ENCODE results near the gene PAWR. TPM values are rescaled to one million over a fixed set of nuclear protein-coding genes. Genes with fewer than 3 reads are reported as not detected.
"Not testable (repeated sequence)": the region's sequence is repeated elsewhere in the genome, so short reads cannot be mapped to it uniquely, and the experiment has no call there.

PAWR gene
- total RNA-seq, 1 experiment from 2014 or later, result 204 TPM

DNA sequence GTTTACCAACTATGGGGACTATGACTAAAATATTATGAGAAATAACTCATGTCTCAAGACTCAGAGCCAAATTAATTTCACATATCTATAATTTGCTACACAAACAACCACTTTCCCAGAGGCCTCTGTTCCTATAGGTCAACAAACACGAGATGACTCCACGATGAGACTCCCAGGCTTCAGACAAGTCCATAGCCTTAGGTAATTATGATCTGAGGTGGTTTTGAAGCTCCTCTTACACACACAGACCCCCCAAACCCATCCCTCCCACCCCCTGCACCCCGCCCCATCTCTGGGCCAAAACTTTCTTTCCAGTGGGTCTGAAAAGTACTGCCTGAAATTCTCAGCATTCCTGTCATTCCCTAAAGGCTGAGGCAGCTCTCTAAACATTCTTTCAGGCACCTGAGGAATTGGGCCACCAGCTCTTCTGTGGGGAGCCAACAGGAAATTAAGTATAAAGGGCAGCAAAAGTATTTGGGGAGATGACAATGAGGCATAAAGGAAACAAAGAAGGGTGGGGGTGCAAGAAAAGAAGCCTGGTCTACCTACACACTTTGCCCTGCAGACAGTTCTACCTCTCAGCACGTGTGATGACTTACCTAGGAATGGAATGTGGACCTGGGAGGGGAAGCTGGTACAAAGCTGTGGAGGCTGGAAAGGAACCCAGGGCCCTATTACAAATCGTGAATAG, 143.6 kb downstream of the PAWR start:
- no peaks in the 10 kb centered on the region for H3K27me3 ChIP-seq (ENCODE audit: insufficient read depth, low read depth)
- no peaks in the 10 kb centered on the region; the same call in 1 of the 2 replicates for H3K79me2 ChIP-seq (ENCODE audit: low read depth)
- H2AFZ ChIP-seq, result 0 out of 2 replicates have a peak overlapping the region, but pooled peaks have one; percentile 17
- peak overlapping the region; percentile 99 for H3K27ac ChIP-seq
- intact Hi-C loops (cut with micrococcal nuclease; ENCODE audit: unreplicated experiment), result loop anchor here (1.0 to 5.0 kb wide), 7 partner anchors 94 to 720 kb away; partner anchors contain the start of gene PPP1R12A
- H3F3A ChIP-seq (ENCODE audit: insufficient read depth, low read depth), result peaks cover 47% of the 10 kb centered on the region
- no peak for TF ChIP-seq EZH2 (IDR thresholded peaks at IDR 0.05; ENCODE audit: low read depth)
- H3K9me3 ChIP-seq (ENCODE audit: insufficient read depth, low read depth), result peaks cover 19% of the 10 kb centered on the region
- H3K4me2 ChIP-seq, result peak overlapping the region; percentile 77
- ChIA-PET CTCF (interaction anchor here (0.8 to 1.4 kb wide), 6 partner anchors 127 to 640 kb away, joined by 3 to 16 read pairs (median 3); partner anchors contain the start of gene PAWR), POLR2A (ENCODE audit: unreplicated experiment) (interaction anchor here (0.6 to 1.7 kb wide), 11 partner anchors 51 to 1004 kb away, joined by 3 to 21 read pairs (median 6); partner anchors contain the start of gene PAWR)
- peak; percentile 88 to 99 for DNase-seq
- H3K9me2 ChIP-seq (ENCODE audit: insufficient read depth), result no peaks in the 10 kb centered on the region
- no peaks in the 10 kb centered on the region for H4K20me1 ChIP-seq (ENCODE audit: insufficient read depth)
- peak overlapping the region; percentile 15; the same call in 1 of the 2 replicates for H3K4me3 ChIP-seq
- BruUV-seq (replicated peaks), result no TSS peak
- H3K4me1 ChIP-seq (replicated peaks; ENCODE audit: insufficient read depth), result peaks cover 70% of the 10 kb centered on the region
- H3K36me3 ChIP-seq (ENCODE audit: low read depth), result peaks cover 23% of the 10 kb centered on the region

DNA sequence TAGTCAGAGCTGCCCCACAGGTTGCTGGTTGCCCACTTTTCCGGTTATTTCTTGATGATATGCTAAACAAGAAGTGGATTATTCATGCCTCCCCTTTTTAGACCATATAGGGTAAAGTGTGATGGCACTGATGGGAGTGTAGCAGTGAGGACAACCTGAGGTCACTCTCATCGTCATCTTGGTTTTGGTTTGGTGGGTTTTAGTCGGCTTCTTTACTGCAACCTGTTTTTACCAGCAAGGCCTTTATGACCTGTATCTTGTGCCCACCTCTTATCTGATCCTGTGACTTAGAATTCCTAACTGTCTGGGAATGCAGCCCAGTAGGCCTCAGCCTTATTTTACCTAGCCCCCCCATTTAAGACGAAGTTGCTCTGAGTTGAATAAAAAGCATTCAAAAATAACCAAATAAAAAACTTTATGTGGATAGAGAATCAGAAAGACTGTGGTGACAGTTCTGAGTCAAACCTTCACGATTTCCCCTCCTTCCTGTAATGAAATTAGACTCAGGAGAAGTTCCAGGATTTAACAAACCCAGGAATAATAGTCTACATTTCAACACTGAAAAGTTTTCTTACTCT, 144.2 kb downstream of the PAWR start:
- POLR2A ChIA-PET (ENCODE audit: unreplicated experiment), result interaction anchor here (0.6 to 1.7 kb wide), 7 partner anchors 123 to 1005 kb away, joined by 4 to 21 read pairs (median 10); partner anchors contain the start of gene PAWR

DNA sequence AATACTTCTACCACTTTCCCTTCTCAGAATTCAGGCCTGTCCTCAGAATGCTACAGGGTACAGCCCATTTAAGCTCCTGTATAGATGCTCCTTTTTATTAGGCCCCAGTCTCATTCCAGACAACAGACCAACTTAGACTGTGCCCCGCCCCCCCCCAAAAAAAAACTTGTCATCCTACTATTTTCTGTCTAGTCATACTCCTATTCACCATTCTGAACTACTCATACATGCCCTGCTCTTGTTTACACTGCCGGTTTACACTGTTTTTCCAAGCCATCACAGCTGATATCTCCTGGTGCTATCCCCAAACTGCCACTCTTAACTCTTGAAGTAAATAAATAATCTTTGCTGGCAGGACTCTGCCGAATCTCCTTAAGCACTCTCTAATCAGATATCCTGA, 146.3 kb downstream of the PAWR start:
- H3K4me3 ChIP-seq; CTCF ChIA-PET; H3K9me2 ChIP-seq (ENCODE audit: insufficient read depth); intact Hi-C loops (cut with micrococcal nuclease; ENCODE audit: unreplicated experiment); H3K9me3 ChIP-seq (ENCODE audit: insufficient read depth, low read depth); H3K36me3 ChIP-seq (ENCODE audit: low read depth); POLR2A ChIA-PET (ENCODE audit: unreplicated experiment); H3K27me3 ChIP-seq (ENCODE audit: insufficient read depth, low read depth); DNase-seq; H2AFZ ChIP-seq; H3K79me2 ChIP-seq (ENCODE audit: low read depth); BruUV-seq (replicated peaks); H4K20me1 ChIP-seq (ENCODE audit: insufficient read depth): not testable (repeated sequence)
- Histone ChIP-seq H3K4me1 (replicated peaks; ENCODE audit: insufficient read depth) (peaks cover 55% of the 10 kb centered on the region), H3K27ac (peak overlapping the region; percentile 60), H3K4me2 (peak overlapping the region; percentile 29; the same call in 1 of the 2 replicates), H3F3A (ENCODE audit: insufficient read depth, low read depth) (peaks cover 36% of the 10 kb centered on the region)

More for the DNA sequence above, 144.2 kb downstream of the PAWR start:
- H3K4me1 ChIP-seq (replicated peaks; ENCODE audit: insufficient read depth), result peaks cover 70% of the 10 kb centered on the region
- H3K9me2 ChIP-seq (ENCODE audit: insufficient read depth), result no peaks in the 10 kb centered on the region
- H3K27me3 ChIP-seq (ENCODE audit: insufficient read depth, low read depth), result no peaks in the 10 kb centered on the region
- peaks cover 19% of the 10 kb centered on the region for H3K36me3 ChIP-seq (ENCODE audit: low read depth)
- no peaks in the 10 kb centered on the region; the same call in 1 of the 2 replicates for H3K79me2 ChIP-seq (ENCODE audit: low read depth)
- peak overlapping the region; percentile 15; the same call in 1 of the 2 replicates for H3K4me3 ChIP-seq
- peaks cover 15% of the 10 kb centered on the region for H3K9me3 ChIP-seq (ENCODE audit: insufficient read depth, low read depth)
- BruUV-seq (replicated peaks), result TSS peak; percentile 73
- intact Hi-C loops (cut with micrococcal nuclease; ENCODE audit: unreplicated experiment), result loop anchor here (1.0 to 5.0 kb wide), 7 partner anchors 93 to 721 kb away; partner anchors contain the start of gene PPP1R12A
- peak; percentile 45 to 88 for DNase-seq
- H3K27ac ChIP-seq, result peak overlapping the region; percentile 99
- H4K20me1 ChIP-seq (ENCODE audit: insufficient read depth), result no peaks in the 10 kb centered on the region
- peak overlapping the region; percentile 77 for H3K4me2 ChIP-seq
- CTCF ChIA-PET, result interaction anchor here (1.1 to 1.4 kb wide), 3 partner anchors 126 to 144 kb away, joined by 3 to 16 read pairs (median 4); partner anchors contain the start of gene PAWR
- TF ChIP-seq EZH2 (IDR thresholded peaks at IDR 0.05; ENCODE audit: low read depth), result no peak
- TF ChIP-seq, protein P1, sequence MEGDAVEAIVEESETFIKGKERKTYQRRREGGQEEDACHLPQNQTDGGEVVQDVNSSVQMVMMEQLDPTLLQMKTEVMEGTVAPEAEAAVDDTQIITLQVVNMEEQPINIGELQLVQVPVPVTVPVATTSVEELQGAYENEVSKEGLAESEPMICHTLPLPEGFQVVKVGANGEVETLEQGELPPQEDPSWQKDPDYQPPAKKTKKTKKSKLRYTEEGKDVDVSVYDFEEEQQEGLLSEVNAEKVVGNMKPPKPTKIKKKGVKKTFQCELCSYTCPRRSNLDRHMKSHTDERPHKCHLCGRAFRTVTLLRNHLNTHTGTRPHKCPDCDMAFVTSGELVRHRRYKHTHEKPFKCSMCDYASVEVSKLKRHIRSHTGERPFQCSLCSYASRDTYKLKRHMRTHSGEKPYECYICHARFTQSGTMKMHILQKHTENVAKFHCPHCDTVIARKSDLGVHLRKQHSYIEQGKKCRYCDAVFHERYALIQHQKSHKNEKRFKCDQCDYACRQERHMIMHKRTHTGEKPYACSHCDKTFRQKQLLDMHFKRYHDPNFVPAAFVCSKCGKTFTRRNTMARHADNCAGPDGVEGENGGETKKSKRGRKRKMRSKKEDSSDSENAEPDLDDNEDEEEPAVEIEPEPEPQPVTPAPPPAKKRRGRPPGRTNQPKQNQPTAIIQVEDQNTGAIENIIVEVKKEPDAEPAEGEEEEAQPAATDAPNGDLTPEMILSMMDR (conservative IDR thresholded peaks at IDR 0.05), result no peak
- peaks cover 47% of the 10 kb centered on the region for H3F3A ChIP-seq (ENCODE audit: insufficient read depth, low read depth)
- H2AFZ ChIP-seq, result 0 out of 2 replicates have a peak overlapping the region, but pooled peaks have one; percentile 17

DNA sequence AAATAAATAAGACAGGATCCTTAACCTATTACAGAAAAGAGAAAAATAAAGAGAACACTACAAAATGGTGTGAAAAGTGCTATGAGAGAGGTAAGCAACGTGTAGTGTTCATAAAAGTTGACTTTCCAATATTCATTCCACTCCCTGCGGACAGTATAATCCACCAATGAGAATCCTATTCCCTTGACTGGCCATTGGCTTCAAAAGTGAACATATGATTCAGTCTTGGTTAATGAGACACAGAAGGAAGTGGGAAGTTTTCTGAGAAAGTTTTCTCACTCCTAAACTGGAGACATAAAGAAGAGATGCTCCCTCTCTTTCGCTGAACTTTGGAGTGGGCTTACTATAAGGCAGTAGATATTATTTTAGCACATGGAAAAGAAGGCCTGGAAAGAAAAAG, 153.1 kb downstream of the PAWR start:
- no TSS peak for BruUV-seq (replicated peaks)
- Histone ChIP-seq H3K4me3 (no peak overlapping the region), H3K79me2 (ENCODE audit: low read depth) (no peaks in the 10 kb centered on the region), H3K27me3 (ENCODE audit: insufficient read depth, low read depth) (no peaks in the 10 kb centered on the region), H3F3A (ENCODE audit: insufficient read depth, low read depth) (peaks cover 10% of the 10 kb centered on the region; the same call in 1 of the 2 replicates), H3K4me1 (replicated peaks; ENCODE audit: insufficient read depth) (peaks cover 18% of the 10 kb centered on the region), H3K27ac (no peak overlapping the region), H3K9me3 (ENCODE audit: insufficient read depth, low read depth) (peaks cover 5% of the 10 kb centered on the region; the same call in 1 of the 2 replicates), H4K20me1 (ENCODE audit: insufficient read depth) (no peaks in the 10 kb centered on the region), H2AFZ (no peak overlapping the region), H3K9me2 (ENCODE audit: insufficient read depth) (no peaks in the 10 kb centered on the region), H3K4me2 (no peak overlapping the region), H3K36me3 (ENCODE audit: low read depth) (no peaks in the 10 kb centered on the region)
- CTCF ChIA-PET, result no interaction called here
- intact Hi-C loops (cut with micrococcal nuclease; ENCODE audit: unreplicated experiment), result no loop called here
- POLR2A ChIA-PET (ENCODE audit: unreplicated experiment), result no interaction called here
- DNase-seq, result no peak
- TF ChIP-seq EZH2 (IDR thresholded peaks at IDR 0.05; ENCODE audit: low read depth), result no peak
- TF ChIP-seq, protein P1 (conservative IDR thresholded peaks at IDR 0.05), result no peak
